A673 (cell line): ENCODE measurements around the gene CEP72. TPM values are rescaled to one million over a fixed set of nuclear protein-coding genes. Genes with fewer than 3 reads are reported as not detected.

Experiments
- BruUV-seq: library from RNA; stranded (reverse); fragments of 400-500 nt; replicated peaks from 2 replicates; lab custom pipeline; 2021; lab: Mats Ljungman, UMichigan
- CTCF ChIA-PET: fragments of 300-600 bp; sonication (Branson Sonifier 250); formaldehyde crosslinking; loops from one replicate; lab custom pipeline; 2022; ENCODE audit warnings: antibody characterized with exemption; lab: Charles Lee
- POLR2A ChIA-PET: fragments of 300-600 bp; sonication (Branson Sonifier 250); formaldehyde crosslinking; loops from one replicate; lab custom pipeline; 2022; ENCODE audit warnings: antibody characterized with exemption; ENCODE audit not compliant: low non-redundant PET; lab: Charles Lee
- DNase-seq: peaks from one replicate; pipeline ENCODE4 v3.0.0-alpha.2; 2015; ENCODE audit warnings: low spot score
- H3K27ac ChIP-seq: fragments of 200-600 bp; sonication (generic); 2 replicates; pipeline ENCODE4 v1.5.1; 2016; ENCODE audit warnings: mixed run types, low read depth, mild to moderate bottlenecking, mixed read lengths, antibody characterized with exemption, low read length; ENCODE audit not compliant: poor library complexity, severe bottlenecking
- H3K27me3 ChIP-seq: fragments of 200-600 bp; sonication (generic); replicated peaks from 2 replicates; pipeline ENCODE4 v1.6.1; 2017; ENCODE audit warnings: mixed run types, low read depth, mild to moderate bottlenecking, mixed read lengths, antibody characterized with exemption, low read length; ENCODE audit not compliant: insufficient read depth, poor library complexity
- H3K36me3 ChIP-seq: fragments of 200-600 bp; sonication (generic); 2 replicates; pipeline ENCODE4 v1.6.1; 2016; ENCODE audit warnings: mixed run types, mild to moderate bottlenecking, mixed read lengths, antibody characterized with exemption, low read length; ENCODE audit not compliant: insufficient read depth, poor library complexity, severe bottlenecking
- H3K4me1 ChIP-seq: fragments of 200-600 bp; sonication (generic); 2 replicates; pipeline ENCODE4 v1.6.1; 2017; ENCODE audit warnings: mixed run types, mild to moderate bottlenecking, mixed read lengths, antibody characterized with exemption, low read length; ENCODE audit not compliant: insufficient read depth, poor library complexity, severe bottlenecking
- H3K4me3 ChIP-seq: fragments of 200-600 bp; sonication (generic); 2 replicates; pipeline ENCODE4 v1.5.1; 2016; ENCODE audit warnings: low read depth, mixed run types, mild to moderate bottlenecking, mixed read lengths, low read length; ENCODE audit not compliant: poor library complexity, severe bottlenecking
- H3K9me3 ChIP-seq: fragments of 200-600 bp; sonication (generic); 2 replicates; pipeline ENCODE4 v1.6.1; 2016; ENCODE audit warnings: mixed run types, low read depth, mild to moderate bottlenecking, mixed read lengths, antibody characterized with exemption, low read length; ENCODE audit not compliant: poor library complexity, severe bottlenecking
- EZH2 ChIP-seq: fragments of 200-600 bp; sonication (generic); IDR thresholded peaks from 2 replicates; pipeline ENCODE4 v1.6.1; 2017; ENCODE audit warnings: borderline replicate concordance, low read depth, mild to moderate bottlenecking, mixed read lengths, antibody characterized with exemption, low read length; ENCODE audit not compliant: poor library complexity, severe bottlenecking
- intact Hi-C: fragments of 100-400 bp; cut with micrococcal nuclease; formaldehyde crosslinking; loops from one replicate; pipeline ENCODE4 v1.10.0; 2022; ENCODE audit not compliant: unreplicated experiment
- total RNA-seq: library from RNA; stranded (reverse); gene quantifications from 2 replicates; pipeline ENCODE4 v1.2.3, GENCODE V29; 2021
- TF ChIP-seq, protein P1 (sequence below): fragments of 300-800, 200-600 bp; sonication (generic); conservative IDR thresholded peaks from 2 replicates; pipeline ENCODE4 v1.5.1; 2017; ENCODE audit warnings: low read depth, mild to moderate bottlenecking, antibody characterized with exemption, low read length, moderate library complexity, mixed read lengths

CEP72 gene
- total RNA-seq, 1 experiment from 2014 or later, result 37.2 TPM

DNA sequence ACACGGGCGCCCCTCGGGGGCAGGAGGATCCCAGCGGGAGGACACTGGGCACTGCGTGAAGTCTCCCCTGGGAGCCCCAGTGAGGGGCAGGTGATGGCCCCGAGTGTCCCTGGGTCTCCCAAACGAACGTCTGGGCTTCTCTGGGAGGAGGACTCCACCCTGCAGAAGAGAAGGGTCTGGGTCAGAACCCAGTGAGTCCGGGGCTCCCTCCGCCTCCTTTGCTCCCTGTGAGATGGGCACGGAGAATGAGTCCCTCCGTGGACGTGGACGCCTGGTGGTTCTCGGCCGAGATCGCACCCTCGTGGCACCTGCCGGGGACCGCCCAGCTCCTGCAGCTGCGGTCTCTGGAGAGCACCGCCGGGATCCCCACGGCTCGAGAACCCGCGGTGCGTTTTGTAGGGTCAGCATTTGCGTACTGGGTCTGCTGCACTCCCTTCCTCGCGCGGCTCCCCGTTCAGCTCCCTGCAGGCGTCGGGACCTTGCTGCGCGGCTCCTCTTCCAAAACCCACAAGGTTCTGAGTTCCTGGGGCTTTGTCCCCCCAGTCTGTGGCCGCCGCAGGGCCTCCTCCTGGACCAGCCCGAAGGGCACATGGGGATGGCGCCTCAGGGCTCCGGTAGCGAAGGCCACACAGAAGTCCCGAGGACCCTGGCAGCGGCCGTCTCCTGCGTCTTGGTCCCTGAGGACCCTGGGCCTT lies 10.2 kb upstream of the CEP72 start:
- no TSS peak for BruUV-seq
- H3K27me3 ChIP-seq, result peaks cover 34% of the 10 kb centered on the region
- intact Hi-C loops, result no loop called here
- no peak for DNase-seq
- H3K36me3 ChIP-seq, result no peaks in the 10 kb centered on the region
- TF ChIP-seq EZH2, result no peak
- ChIA-PET POLR2A (no interaction called here), CTCF (no interaction called here)
- no peaks in the 10 kb centered on the region for H3K4me1 ChIP-seq
- H3K9me3 ChIP-seq, result no peaks in the 10 kb centered on the region
- no peak overlapping the region for H3K4me3 ChIP-seq
- H3K27ac ChIP-seq, result no peak overlapping the region

GRCh38 chr5:602466-603035 lies 9.6 kb upstream of the CEP72 start:
- no peak overlapping the region for H3K27ac ChIP-seq
- BruUV-seq, result no TSS peak
- DNase-seq, result no peak
- H3K4me3 ChIP-seq, result no peak overlapping the region
- no peaks in the 10 kb centered on the region for H3K9me3 ChIP-seq
- intact Hi-C loops, result no loop called here
- CTCF ChIA-PET, result no interaction called here
- POLR2A ChIA-PET, result no interaction called here
- no peak for TF ChIP-seq EZH2
- TF ChIP-seq, protein P1, sequence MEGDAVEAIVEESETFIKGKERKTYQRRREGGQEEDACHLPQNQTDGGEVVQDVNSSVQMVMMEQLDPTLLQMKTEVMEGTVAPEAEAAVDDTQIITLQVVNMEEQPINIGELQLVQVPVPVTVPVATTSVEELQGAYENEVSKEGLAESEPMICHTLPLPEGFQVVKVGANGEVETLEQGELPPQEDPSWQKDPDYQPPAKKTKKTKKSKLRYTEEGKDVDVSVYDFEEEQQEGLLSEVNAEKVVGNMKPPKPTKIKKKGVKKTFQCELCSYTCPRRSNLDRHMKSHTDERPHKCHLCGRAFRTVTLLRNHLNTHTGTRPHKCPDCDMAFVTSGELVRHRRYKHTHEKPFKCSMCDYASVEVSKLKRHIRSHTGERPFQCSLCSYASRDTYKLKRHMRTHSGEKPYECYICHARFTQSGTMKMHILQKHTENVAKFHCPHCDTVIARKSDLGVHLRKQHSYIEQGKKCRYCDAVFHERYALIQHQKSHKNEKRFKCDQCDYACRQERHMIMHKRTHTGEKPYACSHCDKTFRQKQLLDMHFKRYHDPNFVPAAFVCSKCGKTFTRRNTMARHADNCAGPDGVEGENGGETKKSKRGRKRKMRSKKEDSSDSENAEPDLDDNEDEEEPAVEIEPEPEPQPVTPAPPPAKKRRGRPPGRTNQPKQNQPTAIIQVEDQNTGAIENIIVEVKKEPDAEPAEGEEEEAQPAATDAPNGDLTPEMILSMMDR, result no peak
- peaks cover 27% of the 10 kb centered on the region for H3K27me3 ChIP-seq
- no peaks in the 10 kb centered on the region for H3K4me1 ChIP-seq
- no peaks in the 10 kb centered on the region for H3K36me3 ChIP-seq

- Histone ChIP-seq H3K27ac (no peak overlapping the region), H3K27me3 (peaks cover 19% of the 10 kb centered on the region), H3K9me3 (no peaks in the 10 kb centered on the region), H3K4me3 (no peak overlapping the region), H3K36me3 (no peaks in the 10 kb centered on the region), H3K4me1 (no peaks in the 10 kb centered on the region)
- intact Hi-C loops, result no loop called here
- POLR2A ChIA-PET, result no interaction called here
- CTCF ChIA-PET, result no interaction called here
- TF ChIP-seq EZH2, result no peak
- TF ChIP-seq, protein P1, result no peak
- peak; percentile 19 for DNase-seq
- BruUV-seq, result no TSS peak
These were observed 8.8 kb upstream of the CEP72 start for GRCh38 chr5:603081-603998.
